WTC11 (cell line): Measurements from ENCODE around the gene DGKG. TPM values are rescaled to one million over a fixed set of nuclear protein-coding genes. Genes with fewer than 3 reads are reported as not detected.
A peak's percentile ranks its signal among the peaks of the same experiment; 100 is the strongest.

Experiments
- ATAC-seq: fragments of 200-7000 bp; cut with Tn5 transposase; 2 replicates; pipeline ENCODE4 v1.10.0; 2021; ENCODE audit warnings: mild to moderate bottlenecking, moderate library complexity
- CTCF ChIA-PET: fragments of 300-600 bp; sonication (Branson Sonifier 250); formaldehyde crosslinking; loops from one replicate; lab custom pipeline; 2021; ENCODE audit warnings: antibody characterized with exemption; lab: Charles Lee
- POLR2A ChIA-PET: fragments of 350-600 bp; sonication (Branson Sonifier 250); formaldehyde crosslinking; loops from one replicate; lab custom pipeline; 2021; ENCODE audit warnings: antibody characterized with exemption; lab: Charles Lee
- DNase-seq: peaks from one replicate; pipeline ENCODE4 v3.0.0; 2021; ENCODE audit warnings: low spot score
- H3K27ac Mint-ChIP-seq: 2 replicates; pipeline ENCODE4 v1.8.0; 2021; ENCODE audit warnings: mixed read lengths
- H3K27me3 Mint-ChIP-seq: 2 replicates; pipeline ENCODE4 v1.8.0; 2021; ENCODE audit warnings: low read depth, mild to moderate bottlenecking, moderate library complexity, mixed read lengths
- H3K36me3 Mint-ChIP-seq: 2 replicates; pipeline ENCODE4 v1.8.0; 2021; ENCODE audit warnings: mixed read lengths
- H3K4me1 Mint-ChIP-seq: 2 replicates; pipeline ENCODE4 v1.8.0; 2022; ENCODE audit warnings: mixed read lengths
- H3K4me3 Mint-ChIP-seq: 2 replicates; pipeline ENCODE4 v1.8.0; 2021; ENCODE audit warnings: mild to moderate bottlenecking, moderate library complexity, mixed read lengths
- H3K9me3 Mint-ChIP-seq: 2 replicates; pipeline ENCODE4 v1.8.0; 2021; ENCODE audit warnings: mixed read lengths
- ATF2 ChIP-seq: sonication (generic); formaldehyde crosslinking; IDR thresholded peaks from 2 replicates; pipeline ENCODE4 v1.8.1; 2022; ENCODE audit warnings: low read depth, missing genetic modification reagents, borderline replicate concordance
- CREM ChIP-seq: sonication (generic); formaldehyde crosslinking; IDR thresholded peaks from 2 replicates; pipeline ENCODE4 v1.8.1; 2022; ENCODE audit warnings: mild to moderate bottlenecking, missing genetic modification reagents, moderate library complexity
- E2F1 ChIP-seq: sonication (generic); formaldehyde crosslinking; IDR thresholded peaks from 2 replicates; pipeline ENCODE4 v1.8.0; 2022; ENCODE audit warnings: mild to moderate bottlenecking, missing genetic modification reagents
- FOXJ3 ChIP-seq: sonication (generic); formaldehyde crosslinking; IDR thresholded peaks from 2 replicates; pipeline ENCODE4 v1.9.0; 2021; ENCODE audit warnings: missing genetic modification reagents, mild to moderate bottlenecking, borderline replicate concordance
- FOXK1 ChIP-seq: sonication (generic); formaldehyde crosslinking; IDR thresholded peaks from 2 replicates; pipeline ENCODE4 v1.8.0; 2022; ENCODE audit warnings: mild to moderate bottlenecking, moderate library complexity, missing genetic modification reagents
- IRF1 ChIP-seq: sonication (generic); formaldehyde crosslinking; IDR thresholded peaks from 2 replicates; pipeline ENCODE4 v1.8.0; 2023; ENCODE audit warnings: missing genetic modification reagents
- MAX ChIP-seq: sonication (generic); formaldehyde crosslinking; IDR thresholded peaks from 2 replicates; pipeline ENCODE4 v1.8.0; 2022; ENCODE audit warnings: mild to moderate bottlenecking, missing genetic modification reagents
- NFYB ChIP-seq: sonication (generic); formaldehyde crosslinking; conservative IDR thresholded peaks from 2 replicates; pipeline ENCODE4 v1.8.0; 2022; ENCODE audit warnings: low read depth, missing genetic modification reagents
- NR2C2 ChIP-seq: sonication (generic); formaldehyde crosslinking; IDR thresholded peaks from 2 replicates; pipeline ENCODE4 v1.8.0; 2022; ENCODE audit warnings: mild to moderate bottlenecking, missing genetic modification reagents
- RELA ChIP-seq: sonication (generic); formaldehyde crosslinking; IDR thresholded peaks from 2 replicates; pipeline ENCODE4 v1.8.1; 2022; ENCODE audit warnings: missing genetic modification reagents, mild to moderate bottlenecking, borderline replicate concordance
- SMAD3 ChIP-seq: sonication (generic); formaldehyde crosslinking; IDR thresholded peaks from 2 replicates; pipeline ENCODE4 v1.8.0; 2022; ENCODE audit warnings: missing genetic modification reagents, mild to moderate bottlenecking, borderline replicate concordance
- TCF7 ChIP-seq: sonication (generic); formaldehyde crosslinking; IDR thresholded peaks from 2 replicates; pipeline ENCODE4 v1.8.0; 2022; ENCODE audit warnings: mild to moderate bottlenecking, low read depth, missing genetic modification reagents, moderate library complexity
- TP53 ChIP-seq: sonication (generic); formaldehyde crosslinking; IDR thresholded peaks from 2 replicates; pipeline ENCODE4 v1.8.1; 2023; ENCODE audit warnings: mild to moderate bottlenecking, missing genetic modification reagents
- USF2 ChIP-seq: sonication (generic); formaldehyde crosslinking; IDR thresholded peaks from 2 replicates; pipeline ENCODE4 v1.8.1; 2023; ENCODE audit warnings: mild to moderate bottlenecking, missing genetic modification reagents, moderate library complexity
- ZNF263 ChIP-seq: sonication (generic); formaldehyde crosslinking; IDR thresholded peaks from 2 replicates; pipeline ENCODE4 v1.8.1; 2022; ENCODE audit warnings: low read depth, mild to moderate bottlenecking, moderate library complexity, missing genetic modification reagents
- ZNF396 ChIP-seq: fragments of 250-450 bp; sonication (Bioruptor Pico); IDR thresholded peaks from 2 replicates; pipeline ENCODE4 v1.8.0; 2021; ENCODE audit warnings: mild to moderate bottlenecking, moderate library complexity, borderline replicate concordance
- ZNF423 ChIP-seq: fragments of 250-450 bp; sonication (Bioruptor Pico); IDR thresholded peaks from 2 replicates; pipeline ENCODE4 v2.1.2; 2022; ENCODE audit warnings: mild to moderate bottlenecking, moderate library complexity
- ZSCAN18 ChIP-seq: fragments of 250-450 bp; sonication (Bioruptor Pico); IDR thresholded peaks from 2 replicates; pipeline ENCODE4 v2.1.2; 2022; ENCODE audit warnings: mild to moderate bottlenecking, moderate library complexity
- total RNA-seq: library from RNA; stranded (reverse); gene quantifications from 3 replicates; pipeline ENCODE4 v1.2.3, GENCODE V29; 2021

DGKG gene
- total RNA-seq, 1 experiment from 2014 or later: 0.92 TPM

GRCh38 chr3:186110975-186111974, 250.8 kb downstream of the DGKG start:
- Mint-ChIP-seq H3K27ac (no peak overlapping the region), H3K27me3 (peaks cover 80% of the 10 kb centered on the region), H3K4me3 (peak overlapping the region; percentile 97), H3K4me1 (peaks cover 21% of the 10 kb centered on the region), H3K9me3 (no peaks in the 10 kb centered on the region), H3K36me3 (no peaks in the 10 kb centered on the region)
- ChIA-PET CTCF (no interaction called here), POLR2A (no interaction called here)
- ATAC-seq (no peak), DNase-seq (no peak)
- no peak for TF ChIP-seq IRF1 (CRISPR knock-in tag)

GRCh38 chr3:186109897-186110803, 251.9 kb downstream of the DGKG start:
- peak; percentile 90 for TF ChIP-seq ZNF423
- no peak for TF ChIP-seq MAX (CRISPR knock-in tag)
- TF ChIP-seq, all 79 proteins: peak for 1
- Mint-ChIP-seq H3K9me3 (no peaks in the 10 kb centered on the region), H3K4me3 (peak overlapping the region; percentile 97), H3K4me1 (peaks cover 29% of the 10 kb centered on the region), H3K27me3 (peaks cover 71% of the 10 kb centered on the region), H3K27ac (no peak overlapping the region; the same call in 1 of the 2 replicates), H3K36me3 (peaks cover 5% of the 10 kb centered on the region)
- CTCF ChIA-PET: interaction anchor here (0.6 to 2.6 kb wide), 3 partner anchors 12 to 131 kb away, joined by 3 to 10 read pairs (median 7); no protein-coding TSS in a partner anchor
- peak; percentile 50 for DNase-seq
- no peak for ATAC-seq
- POLR2A ChIA-PET: interaction anchor here (2.5 to 2.9 kb wide), 2 partner anchors 12 kb away, joined by 12 to 21 read pairs; no protein-coding TSS in a partner anchor

- DNase-seq (peak; percentile 99), ATAC-seq (peak; percentile 95)
- H3K27ac Mint-ChIP-seq: peak within 1 kb of the TSS; percentile 98
- POLR2A ChIA-PET: interaction anchor here (1.2 to 2.9 kb wide), 5 partner anchors 11 to 171 kb away, joined by 3 to 21 read pairs (median 8); partner anchors contain the start of gene TRA2B
- H3K27me3 Mint-ChIP-seq: peaks cover 61% of the 10 kb centered on the region
- H3K9me3 Mint-ChIP-seq: no peaks in the 10 kb centered on the region
- H3K4me1 Mint-ChIP-seq: peaks cover 32% of the 10 kb centered on the region
- CTCF ChIA-PET: interaction anchor here (0.6 to 2.6 kb wide), 9 partner anchors 11 to 165 kb away, joined by 3 to 12 read pairs (median 4); no protein-coding TSS in a partner anchor
- H3K36me3 Mint-ChIP-seq: peaks cover 9% of the 10 kb centered on the region
- H3K4me3 Mint-ChIP-seq: peak within 1 kb of the TSS; percentile 97
- TF ChIP-seq NFYB (peak; percentile 94), NR2C2 (CRISPR knock-in tag) (no peak), CREM (CRISPR knock-in tag) (no peak), MAX (CRISPR knock-in tag) (0 out of 2 replicates have a peak, but pooled peaks have one; percentile 32), TCF7 (CRISPR knock-in tag) (no peak), ZSCAN18 (CRISPR knock-in tag) (no peak), FOXK1 (CRISPR knock-in tag) (peak; percentile 98), ZNF423 (no peak), ZNF396 (no peak), RELA (CRISPR knock-in tag) (peak; percentile 69; the same call in 1 of the 2 replicates), TP53 (CRISPR knock-in tag) (peak; percentile 76; the same call in 1 of the 2 replicates), SMAD3 (CRISPR knock-in tag) (no peak), USF2 (no peak), ATF2 (no peak), FOXJ3 (CRISPR knock-in tag) (no peak), E2F1 (CRISPR knock-in tag) (no peak), ZNF263 (CRISPR knock-in tag) (no peak)
Observed at GRCh38 chr3:186108941-186109865, 252.8 kb downstream of the DGKG start, which contains the start of gene ETV5. Gene ETV5 (minus strand): TSS chr3:186109089. CDS start chr3:186105868, 3,221 bp downstream.
